Calu3 (cell line): ENCODE data around the gene RAPGEF6. TPM values are rescaled to one million over a fixed set of nuclear protein-coding genes. Genes with fewer than 3 reads are reported as not detected.
A peak's percentile ranks its signal among the peaks of the same experiment; 100 is the strongest.
"Not testable (repeated sequence)": the region's sequence is repeated elsewhere in the genome, so short reads cannot be mapped to it uniquely, and the experiment has no call there.

Experiments used
- BruUV-seq: library from RNA; stranded (reverse); fragments of 400-500 nt; replicated peaks from 2 replicates; lab custom pipeline; 2021; lab: Mats Ljungman, UMichigan
- CTCF ChIA-PET: fragments of 300-600 bp; sonication (Branson Sonifier 250); formaldehyde crosslinking; loops from one replicate; lab custom pipeline; 2022; ENCODE audit warnings: antibody characterized with exemption; lab: Charles Lee
- DNase-seq: peaks from one replicate; pipeline ENCODE4 v3.0.0; 2022
- H3K27ac Mint-ChIP-seq: one replicate; pipeline ENCODE4 v1.8.0; 2022; ENCODE audit warnings: mixed read lengths; ENCODE audit not compliant: unreplicated experiment
- H3K27me3 Mint-ChIP-seq: one replicate; pipeline ENCODE4 v1.8.0; 2022; ENCODE audit warnings: mixed read lengths; ENCODE audit not compliant: unreplicated experiment
- H3K36me3 Mint-ChIP-seq: one replicate; pipeline ENCODE4 v1.8.0; 2022; ENCODE audit warnings: mild to moderate bottlenecking, moderate library complexity, mixed read lengths; ENCODE audit not compliant: insufficient read depth, unreplicated experiment
- H3K4me1 Mint-ChIP-seq: one replicate; pipeline ENCODE4 v1.8.0; 2022; ENCODE audit warnings: mild to moderate bottlenecking, low read depth, mixed read lengths; ENCODE audit not compliant: unreplicated experiment
- H3K4me3 Mint-ChIP-seq: one replicate; pipeline ENCODE4 v1.8.0; 2022; ENCODE audit warnings: mild to moderate bottlenecking, low read depth, moderate library complexity, mixed read lengths; ENCODE audit not compliant: unreplicated experiment
- H3K9me3 Mint-ChIP-seq: one replicate; pipeline ENCODE4 v1.8.0; 2022; ENCODE audit warnings: low read depth, mixed read lengths; ENCODE audit not compliant: unreplicated experiment
- intact Hi-C: fragments of 100-400 bp; cut with micrococcal nuclease; formaldehyde crosslinking; loops from one replicate; pipeline ENCODE4 v1.10.0; 2022; ENCODE audit not compliant: unreplicated experiment
- total RNA-seq: library from RNA; stranded (reverse); gene quantifications from 2 replicates; pipeline ENCODE4 v1.2.3, GENCODE V29; 2022
- TF ChIP-seq, protein P1 (sequence below): fragments of 200-600 bp; IDR thresholded peaks from one replicate; pipeline ENCODE4 v1.8.0; 2022; ENCODE audit warnings: antibody characterized with exemption; ENCODE audit not compliant: unreplicated experiment

The RAPGEF6 gene
- total RNA-seq, 1 experiment from 2014 or later: 27.3 TPM

- TF ChIP-seq, protein P1, sequence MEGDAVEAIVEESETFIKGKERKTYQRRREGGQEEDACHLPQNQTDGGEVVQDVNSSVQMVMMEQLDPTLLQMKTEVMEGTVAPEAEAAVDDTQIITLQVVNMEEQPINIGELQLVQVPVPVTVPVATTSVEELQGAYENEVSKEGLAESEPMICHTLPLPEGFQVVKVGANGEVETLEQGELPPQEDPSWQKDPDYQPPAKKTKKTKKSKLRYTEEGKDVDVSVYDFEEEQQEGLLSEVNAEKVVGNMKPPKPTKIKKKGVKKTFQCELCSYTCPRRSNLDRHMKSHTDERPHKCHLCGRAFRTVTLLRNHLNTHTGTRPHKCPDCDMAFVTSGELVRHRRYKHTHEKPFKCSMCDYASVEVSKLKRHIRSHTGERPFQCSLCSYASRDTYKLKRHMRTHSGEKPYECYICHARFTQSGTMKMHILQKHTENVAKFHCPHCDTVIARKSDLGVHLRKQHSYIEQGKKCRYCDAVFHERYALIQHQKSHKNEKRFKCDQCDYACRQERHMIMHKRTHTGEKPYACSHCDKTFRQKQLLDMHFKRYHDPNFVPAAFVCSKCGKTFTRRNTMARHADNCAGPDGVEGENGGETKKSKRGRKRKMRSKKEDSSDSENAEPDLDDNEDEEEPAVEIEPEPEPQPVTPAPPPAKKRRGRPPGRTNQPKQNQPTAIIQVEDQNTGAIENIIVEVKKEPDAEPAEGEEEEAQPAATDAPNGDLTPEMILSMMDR: no peak
- Mint-ChIP-seq H3K27me3 (no peaks in the 10 kb centered on the region), H3K27ac (peak overlapping the region; percentile 7), H3K36me3 (no peaks in the 10 kb centered on the region), H3K4me1 (peaks cover 14% of the 10 kb centered on the region), H3K9me3 (peaks cover 3% of the 10 kb centered on the region), H3K4me3 (no peak overlapping the region)
- no TSS peak for BruUV-seq
- no peak for DNase-seq
- CTCF ChIA-PET: interaction anchor here (0.6 to 1.6 kb wide), 3 partner anchors 15 to 265 kb away, joined by 3 to 5 read pairs (median 3); no protein-coding TSS in a partner anchor
- intact Hi-C loops: no loop called here
Observed at GRCh38 chr5:131595088-131596033, 39.7 kb downstream of the RAPGEF6 start.

DNA sequence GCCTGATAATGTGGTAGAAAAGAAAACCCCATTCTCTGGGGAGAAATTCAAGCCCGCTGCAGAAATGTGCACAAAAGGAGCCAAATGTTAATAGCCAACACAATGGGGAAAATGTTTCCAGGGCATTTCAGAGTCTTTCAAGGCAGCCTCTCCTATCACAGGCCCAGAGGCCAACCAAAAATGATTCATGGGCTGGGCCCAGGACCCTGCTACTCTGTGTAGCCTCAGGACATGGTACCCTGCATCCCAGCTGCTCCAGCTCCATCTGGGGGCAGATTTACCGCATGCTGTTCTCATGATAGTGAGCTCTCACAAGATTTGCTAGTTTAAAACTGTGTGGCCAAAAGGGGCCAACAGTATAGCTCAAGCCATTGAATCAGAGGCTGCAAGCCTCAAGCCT, 41.1 kb downstream of the RAPGEF6 start:
- Mint-ChIP-seq H3K9me3 (peaks cover 3% of the 10 kb centered on the region), H3K27ac (no peak overlapping the region), H3K27me3 (no peaks in the 10 kb centered on the region), H3K36me3 (no peaks in the 10 kb centered on the region), H3K4me1 (peaks cover 14% of the 10 kb centered on the region), H3K4me3 (no peak overlapping the region)
- intact Hi-C loops: loop anchor here (5.0 kb wide), 1 partner anchor 203 kb away; the partner anchor contains the start of gene FNIP1
- DNase-seq: no peak
- TF ChIP-seq, protein P1: no peak
- BruUV-seq: no TSS peak
- CTCF ChIA-PET: interaction anchor here (1.6 kb wide), 1 partner anchor 16 kb away, joined by 3 read pairs; no protein-coding TSS in a partner anchor

DNA sequence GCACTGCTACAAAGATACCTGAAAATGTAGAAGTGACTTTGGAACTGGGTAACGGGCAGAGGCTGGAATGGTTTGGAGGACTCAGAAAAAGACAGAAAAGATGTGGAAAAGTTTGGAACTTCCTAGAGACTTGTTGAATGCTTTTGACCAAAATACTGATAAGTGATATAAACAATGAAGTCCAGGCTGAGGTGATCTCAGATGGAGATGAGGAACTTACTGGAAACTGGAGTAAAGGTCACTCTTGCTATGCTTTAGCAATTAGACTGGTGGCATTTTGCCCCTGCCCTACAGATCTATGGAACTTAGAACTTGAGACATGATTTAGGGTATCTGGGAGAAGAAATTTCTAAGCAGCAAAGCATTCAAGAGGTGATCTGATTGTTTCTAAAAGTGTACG, 41.6 kb downstream of the RAPGEF6 start:
- BruUV-seq, H3K27ac Mint-ChIP-seq, H3K36me3 Mint-ChIP-seq, H3K4me3 Mint-ChIP-seq, H3K9me3 Mint-ChIP-seq, DNase-seq, H3K27me3 Mint-ChIP-seq: not testable (repeated sequence)
- CTCF ChIA-PET: interaction anchor here (1.6 kb wide), 1 partner anchor 17 kb away, joined by 3 read pairs; no protein-coding TSS in a partner anchor
- H3K4me1 Mint-ChIP-seq: peaks cover 14% of the 10 kb centered on the region
- intact Hi-C loops: loop anchor here (5.0 kb wide), 1 partner anchor 204 kb away; the partner anchor contains the start of gene FNIP1

DNA sequence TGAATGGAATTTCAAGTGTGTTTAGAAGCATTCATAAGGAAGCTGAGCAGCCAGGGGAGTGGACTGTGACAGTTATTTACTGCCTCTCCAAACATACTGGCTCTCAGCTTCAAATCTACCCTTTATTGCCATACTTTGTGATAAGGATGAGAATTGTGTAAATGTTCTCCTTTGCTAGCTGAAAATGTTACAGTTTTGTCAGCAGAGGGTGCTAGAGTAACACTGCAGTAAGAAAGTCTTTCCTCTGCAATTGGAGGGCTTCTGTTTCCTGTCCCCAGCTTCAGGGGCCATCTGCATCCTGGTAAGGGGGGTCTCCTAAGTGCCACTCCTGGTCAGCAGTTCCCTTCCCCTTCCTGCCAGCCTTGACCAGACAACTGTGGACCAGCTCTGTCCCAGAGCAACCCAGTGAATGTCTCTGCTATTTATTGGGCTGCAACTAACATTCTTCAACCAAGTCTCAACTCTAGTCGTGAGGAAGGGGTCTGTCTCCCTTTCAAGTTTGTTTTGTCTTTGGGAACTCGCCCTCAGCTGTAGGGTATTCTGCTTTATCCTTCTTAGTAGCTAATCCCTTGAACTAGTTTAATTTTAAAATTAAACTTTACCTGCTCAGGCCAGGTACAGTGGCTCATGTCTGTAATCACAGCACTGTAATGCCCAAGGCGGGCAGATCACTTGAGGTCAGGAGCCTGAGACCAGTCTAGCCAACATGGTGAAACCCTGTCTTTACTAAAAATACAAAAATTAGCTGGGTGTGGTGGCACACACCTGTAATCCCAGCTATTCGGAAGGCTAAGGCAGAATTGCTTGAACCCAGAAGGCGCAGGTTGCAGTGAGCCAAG, 45.3 kb downstream of the RAPGEF6 start:
- peaks cover 24% of the 10 kb centered on the region for H3K4me1 Mint-ChIP-seq
- TF ChIP-seq, protein P1: peak; percentile 86
- H3K36me3 Mint-ChIP-seq: no peaks in the 10 kb centered on the region
- H3K27ac Mint-ChIP-seq: no peak overlapping the region
- BruUV-seq: no TSS peak
- H3K27me3 Mint-ChIP-seq: no peaks in the 10 kb centered on the region
- DNase-seq: peak; percentile 30
- no peak overlapping the region for H3K4me3 Mint-ChIP-seq
- CTCF ChIA-PET: interaction anchor here (0.7 to 1.6 kb wide), 6 partner anchors 52 to 476 kb away, joined by 3 to 23 read pairs (median 6); no protein-coding TSS in a partner anchor
- intact Hi-C loops: loop anchor here (1.0 to 5.0 kb wide), 4 partner anchors 45 to 474 kb away; partner anchors contain the start of gene FNIP1
- H3K9me3 Mint-ChIP-seq: no peaks in the 10 kb centered on the region
